Body of pancreas (tissue), 4 donors: ENCODE data around the gene GSC. TPM values are rescaled to one million over a fixed set of nuclear protein-coding genes. Genes with fewer than 3 reads are reported as not detected.

Experiments
- ATAC-seq: fragments of 150-250 bp; one replicate; pipeline ENCODE4 v1.9.1; 2016
- DNase-seq, 4 donors: peaks; one replicate each; pipeline ENCODE4 v3.0.0-alpha.2; 2019
- H3K27ac ChIP-seq, 4 donors: fragments of 200-600 bp; sonication (generic); 1 replicate in 3 of 4; 2 replicates in 1 of 4; pipeline versions ENCODE4 v1.5.1 to v1.6.1; 2016 to 2019; ENCODE audit warnings: mild to moderate bottlenecking in 1 of 4, mixed read lengths in 1 of 4, moderate library complexity in 1 of 4
- H3K27me3 ChIP-seq, 2 donors: fragments of 200-600 bp; sonication (generic); one replicate each; pipeline ENCODE4 v1.6.0; 2016; ENCODE audit warnings: mild to moderate bottlenecking in 1 of 2
- H3K36me3 ChIP-seq, 2 donors: fragments of 200-600 bp; sonication (generic); replicated peaks in 1 of 2; 2 replicates each; pipeline ENCODE4 v1.5.1; 2016; ENCODE audit warnings: low read depth in 2 of 2; ENCODE audit not compliant: insufficient read depth in 1 of 2
- H3K4me1 ChIP-seq: fragments of 200-600 bp; sonication (generic); one replicate; pipeline ENCODE4 v1.6.0; 2016
- H3K4me3 ChIP-seq, 2 donors: fragments of 200-600 bp; sonication (generic); 1 replicate in 1 of 2; 2 replicates in 1 of 2; pipeline ENCODE4 v1.5.1; 2016 to 2019
- H3K9me3 ChIP-seq, 3 donors: fragments of 200-600 bp; sonication (generic); 1 replicate in 2 of 3; 2 replicates in 1 of 3; pipeline ENCODE4 v1.5.1; 2016
- CTCF ChIP-seq, 7 experiments: fragments of 450-650 bp in 4 of 7; fragments of 200-600 bp in 3 of 7; sonication (generic) in 3 of 7; IDR thresholded peaks; one replicate each; pipeline ENCODE4 v1.5.1; 2016 to 2019; ENCODE audit warnings: antibody characterized with exemption in 7 of 7
- POLR2A ChIP-seq, 3 donors: fragments of 450-650 bp; IDR thresholded peaks; one replicate each; pipeline ENCODE4 v1.6.1; 2016; ENCODE audit warnings: antibody characterized with exemption in 3 of 3, mild to moderate bottlenecking in 2 of 3
- WGBS, 2 donors: methylation state at CpG; one replicate each; pipeline ENCODE4 v1.1.5; 2017; 5-methylcytosine and 5-hydroxymethylcytosine counted together
- intact Hi-C: fragments of 100-400 bp; cut with DNase I; formaldehyde crosslinking; loops from one replicate; pipeline ENCODE4 v1.15.1; 2023
- total RNA-seq, 2 donors: library from RNA; depleted of rRNA; stranded (reverse); fragments of >200 nt; gene quantifications; one replicate each; pipeline ENCODE4 v1.1.0, GENCODE V29; 2016

GSC gene
- total RNA-seq, 2 donors from 2014 or later = 0.33 to 1.0 TPM

GRCh38 chr14:94771158-94771905 is 1.4 kb upstream of the GSC start:
- H3K27ac ChIP-seq = no peak overlapping the region
- intact Hi-C loops = no loop called here
- TF ChIP-seq CTCF (IDR thresholded peaks at IDR 0.05) (no peak), POLR2A (IDR thresholded peaks at IDR 0.05) (no peak)
- ATAC-seq (no peak), DNase-seq (no peak)
- no peak overlapping the region for H3K4me3 ChIP-seq
- 37 to 44% methylated on average over 52 to 53 of the region's 54 CpGs for WGBS, 2 donors
- no peaks in the 10 kb centered on the region for H3K9me3 ChIP-seq
- peaks cover 25% of the 10 kb centered on the region for H3K4me1 ChIP-seq
- H3K36me3 ChIP-seq = no peaks in the 10 kb centered on the region
- H3K27me3 ChIP-seq = peaks cover 0 to 45% of the 10 kb centered on the region in 2 donors

DNA sequence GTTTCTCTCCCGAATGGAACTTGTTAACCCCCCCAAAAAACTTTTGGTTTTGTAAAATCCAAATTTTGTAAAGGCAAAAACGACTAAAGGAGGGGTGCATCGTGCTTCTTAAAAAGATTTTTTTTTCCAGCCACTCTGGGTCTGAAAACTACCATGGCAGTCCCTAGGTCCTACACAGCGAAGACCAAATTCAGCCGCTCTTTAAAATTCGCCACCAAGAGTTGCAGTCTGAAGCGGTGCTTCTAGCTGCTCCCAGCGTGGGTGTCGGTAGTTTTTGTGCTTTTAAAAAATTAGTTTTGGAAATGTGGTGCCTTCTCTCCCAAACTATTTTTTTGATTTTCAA is 873 bp upstream of the GSC start:
- WGBS, 2 donors = 43 to 61% methylated on average over 9 of the region's 9 CpGs
- H3K4me3 ChIP-seq = no peak overlapping the region
- peaks cover 25% of the 10 kb centered on the region for H3K4me1 ChIP-seq
- no peak for TF ChIP-seq CTCF (IDR thresholded peaks at IDR 0.05)
- no peak for TF ChIP-seq POLR2A (IDR thresholded peaks at IDR 0.05)
- peaks cover 0 to 40% of the 10 kb centered on the region in 2 donors for H3K27me3 ChIP-seq
- H3K9me3 ChIP-seq = no peaks in the 10 kb centered on the region
- ATAC-seq (no peak), DNase-seq (no peak)
- intact Hi-C loops = no loop called here
- no peak overlapping the region for H3K27ac ChIP-seq
- H3K36me3 ChIP-seq = no peaks in the 10 kb centered on the region

- H3K4me1 ChIP-seq = peaks cover 25% of the 10 kb centered on the region
- peaks cover 0 to 40% of the 10 kb centered on the region in 2 donors for H3K27me3 ChIP-seq
- H3K4me3 ChIP-seq = peak overlapping the region; percentile 30 to 39
- H3K9me3 ChIP-seq = no peaks in the 10 kb centered on the region
- DNase-seq (no peak), ATAC-seq (no peak)
- peak overlapping the region in 3 of 4 donors; percentile 7 to 35 (median 30) for H3K27ac ChIP-seq
- intact Hi-C loops = no loop called here
- TF ChIP-seq POLR2A (IDR thresholded peaks at IDR 0.05) (no peak), CTCF (IDR thresholded peaks at IDR 0.05) (no peak)
- WGBS, 2 donors = 11 to 18% methylated on average over 18 of the region's 18 CpGs
- H3K36me3 ChIP-seq = no peaks in the 10 kb centered on the region
Observed at GRCh38 chr14:94770251-94770749, 387 bp upstream of the GSC start.

GRCh38 chr14:94768521-94769390 is 1.2 kb downstream of the GSC start:
- ATAC-seq (no peak), DNase-seq (peak in 3 of 4 donors; percentile 6 to 19 (median 16))
- H3K4me1 ChIP-seq = peaks cover 25% of the 10 kb centered on the region
- peaks cover 0 to 38% of the 10 kb centered on the region in 2 donors for H3K27me3 ChIP-seq
- H3K27ac ChIP-seq = no peak overlapping the region
- no peaks in the 10 kb centered on the region for H3K36me3 ChIP-seq
- intact Hi-C loops = no loop called here
- no peaks in the 10 kb centered on the region for H3K9me3 ChIP-seq
- peak overlapping the region in 1 of 2 donors; percentile 28 for H3K4me3 ChIP-seq
- TF ChIP-seq CTCF (IDR thresholded peaks at IDR 0.05) = no peak
- TF ChIP-seq POLR2A (IDR thresholded peaks at IDR 0.05) = no peak
- WGBS, 2 donors = 4 to 21% methylated on average over 42 to 82 of the region's 82 CpGs
